HG02870 (cell line): ENCODE data around the gene ISOC2.
"Not testable (repeated sequence)": the region's sequence is repeated elsewhere in the genome, so short reads cannot be mapped to it uniquely, and the experiment has no call there.

Experiments used
- ATAC-seq: cut with Tn5 transposase; IDR thresholded peaks from one replicate; pipeline ENCODE4 v1.9.1; 2021; ENCODE audit warnings: mild to moderate bottlenecking, moderate library complexity; ENCODE audit not compliant: unreplicated experiment

ISOC2 gene, protein sequence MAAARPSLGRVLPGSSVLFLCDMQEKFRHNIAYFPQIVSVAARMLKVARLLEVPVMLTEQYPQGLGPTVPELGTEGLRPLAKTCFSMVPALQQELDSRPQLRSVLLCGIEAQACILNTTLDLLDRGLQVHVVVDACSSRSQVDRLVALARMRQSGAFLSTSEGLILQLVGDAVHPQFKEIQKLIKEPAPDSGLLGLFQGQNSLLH

DNA sequence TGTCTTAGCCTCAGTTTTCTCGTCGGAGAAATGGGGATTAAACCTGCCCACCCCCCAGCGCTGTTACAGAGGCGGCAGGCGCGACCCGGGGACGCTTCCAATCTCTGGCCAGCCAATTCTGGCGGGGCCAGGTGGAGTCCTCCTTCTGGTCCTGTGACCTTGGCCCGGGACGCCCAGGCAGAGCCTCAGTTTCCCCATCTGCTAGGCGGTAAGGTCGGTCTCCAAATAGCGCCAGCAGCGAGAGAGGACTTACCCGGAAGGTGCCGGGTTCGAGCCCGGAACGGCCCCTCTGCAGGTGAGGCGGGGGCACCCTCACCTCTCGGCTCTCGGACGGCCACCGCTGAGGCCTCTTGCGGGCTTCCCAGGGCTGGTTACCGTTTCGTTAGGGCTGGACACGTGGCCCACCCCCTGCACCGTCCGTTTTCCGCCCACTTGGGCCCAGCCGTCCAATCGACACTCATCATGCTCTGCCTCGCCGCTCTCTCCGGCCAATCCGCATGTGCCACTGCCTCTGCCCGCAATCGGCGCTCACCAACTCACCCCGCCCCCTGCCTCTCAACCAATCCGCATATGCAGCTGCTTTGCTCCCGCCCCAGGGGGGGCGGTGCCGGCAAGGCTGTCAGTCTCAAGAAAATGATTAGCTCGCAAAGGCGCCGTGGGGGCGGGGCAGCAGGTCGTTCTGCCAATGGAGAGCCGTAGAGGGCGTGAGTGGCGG is at the start of gene ISOC2:
Gene ISOC2, minus strand, starts transcription at position 384 of the 715 bp plus-strand sequence. CDS start 5,156 bp downstream, outside the sequence.
- ATAC-seq: peak; percentile 92

DNA sequence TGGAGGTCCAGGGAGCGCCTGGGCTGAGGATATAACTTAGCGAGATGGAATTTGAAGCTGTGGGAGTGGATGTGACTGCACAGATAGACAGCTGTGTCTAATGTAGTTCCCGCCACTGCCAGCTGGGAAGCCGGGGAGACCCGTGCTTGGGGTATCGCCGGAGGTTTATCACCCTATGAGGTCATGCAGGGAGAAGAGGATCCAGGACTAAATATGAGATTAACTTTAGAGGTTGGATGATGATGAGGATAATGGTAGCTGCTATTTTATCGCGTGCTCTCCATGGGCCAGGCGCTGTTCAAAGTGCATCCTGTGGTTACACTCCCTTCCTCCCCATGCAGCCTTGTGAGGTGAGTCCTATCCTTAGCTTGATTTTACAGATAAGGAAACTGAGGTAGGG is 46.7 kb upstream of the ISOC2 start:
- no peak for ATAC-seq

DNA sequence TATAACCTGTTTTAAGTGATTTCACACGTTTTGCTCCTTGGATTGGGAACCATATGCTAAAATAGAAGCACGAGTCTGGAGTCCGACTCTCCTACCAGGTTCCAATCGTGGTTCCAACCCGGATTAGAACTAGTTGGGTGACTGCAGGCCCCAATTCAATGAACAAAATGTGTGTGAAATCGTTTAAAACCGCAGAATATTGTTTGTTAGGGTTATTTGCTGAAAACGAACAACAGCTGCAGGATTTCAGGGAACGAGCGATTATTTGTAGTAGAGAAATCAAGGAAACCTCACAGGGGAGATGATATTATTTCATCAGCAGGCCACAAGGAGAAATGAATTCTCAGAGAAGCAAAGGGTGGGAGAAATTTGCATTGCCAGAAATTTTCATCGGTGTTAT is 43.5 kb upstream of the ISOC2 start:
- no peak for ATAC-seq

DNA sequence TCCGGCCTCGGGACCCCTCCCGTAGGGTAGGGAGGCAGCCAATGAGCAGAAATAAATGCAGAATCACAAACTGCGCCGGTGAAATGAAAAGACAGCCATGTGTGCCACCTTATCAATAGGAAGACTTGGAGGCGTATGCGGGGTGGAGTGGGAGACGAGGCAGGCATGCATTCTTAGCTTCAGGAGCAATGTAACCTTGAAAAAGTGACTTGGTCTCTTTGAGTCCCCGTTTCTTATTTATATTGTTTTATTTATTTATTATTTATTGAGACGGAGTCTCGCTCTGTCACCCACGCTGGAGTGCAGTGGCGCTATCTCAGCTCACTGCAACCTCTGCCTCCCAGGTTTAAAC is 42.8 kb upstream of the ISOC2 start:
- ATAC-seq: no peak

DNA sequence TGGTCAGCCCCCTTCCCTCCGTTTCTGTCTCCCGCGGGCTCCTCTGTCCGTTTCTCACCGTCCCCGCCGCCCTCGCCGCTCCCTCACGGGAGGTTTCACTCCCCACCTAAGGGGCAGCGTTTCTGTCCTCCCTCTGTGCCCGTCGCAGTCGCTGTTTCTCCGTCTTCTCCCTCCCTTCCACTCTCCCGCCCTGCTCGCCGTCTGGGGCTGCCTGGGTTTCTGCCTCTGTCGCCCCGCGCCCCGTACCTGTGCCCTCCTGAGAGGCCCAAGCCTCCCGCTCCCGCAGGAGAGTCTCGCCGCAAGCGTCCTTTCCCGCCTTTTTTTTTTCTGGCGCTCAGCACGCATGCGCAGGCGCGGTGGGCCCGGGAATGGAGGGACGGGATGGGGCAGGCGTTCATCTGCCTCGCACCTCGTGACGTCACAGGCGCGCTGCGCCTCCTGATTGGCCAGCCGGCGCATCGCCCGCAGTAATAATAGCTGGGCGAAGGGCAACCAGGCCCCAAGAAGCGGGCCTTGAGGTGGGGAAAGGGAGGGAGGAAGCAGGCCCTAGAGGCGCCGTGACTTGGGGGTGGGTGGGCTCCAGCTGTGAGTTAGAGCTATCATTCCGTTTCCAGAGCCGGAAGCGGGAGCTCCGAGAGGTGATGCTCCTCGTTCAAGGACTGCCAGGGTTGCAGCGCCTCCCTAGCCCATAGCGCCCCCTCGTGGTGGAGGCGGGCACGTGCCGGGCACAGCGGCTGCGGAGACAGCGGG is 42.2 kb upstream of the ISOC2 start:
- ATAC-seq: peak; percentile 94

DNA sequence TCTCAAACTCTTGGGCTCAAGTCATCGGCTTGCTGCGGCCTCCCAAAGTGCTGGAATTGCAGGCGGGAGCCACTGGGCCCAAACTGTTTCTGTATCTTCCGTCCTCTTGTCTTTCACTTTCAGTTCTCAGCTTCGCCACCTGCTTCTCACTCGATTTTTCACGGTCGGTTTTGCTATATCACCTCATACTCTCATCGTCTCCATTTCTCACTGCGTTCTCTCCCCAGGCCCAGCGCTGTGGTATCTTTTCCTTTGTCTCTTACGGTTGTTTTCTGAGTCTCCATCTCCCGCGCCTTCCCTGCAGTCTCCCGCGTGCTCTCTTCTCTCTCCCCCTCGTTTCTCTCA is 41.7 kb upstream of the ISOC2 start:
- no peak for ATAC-seq

DNA sequence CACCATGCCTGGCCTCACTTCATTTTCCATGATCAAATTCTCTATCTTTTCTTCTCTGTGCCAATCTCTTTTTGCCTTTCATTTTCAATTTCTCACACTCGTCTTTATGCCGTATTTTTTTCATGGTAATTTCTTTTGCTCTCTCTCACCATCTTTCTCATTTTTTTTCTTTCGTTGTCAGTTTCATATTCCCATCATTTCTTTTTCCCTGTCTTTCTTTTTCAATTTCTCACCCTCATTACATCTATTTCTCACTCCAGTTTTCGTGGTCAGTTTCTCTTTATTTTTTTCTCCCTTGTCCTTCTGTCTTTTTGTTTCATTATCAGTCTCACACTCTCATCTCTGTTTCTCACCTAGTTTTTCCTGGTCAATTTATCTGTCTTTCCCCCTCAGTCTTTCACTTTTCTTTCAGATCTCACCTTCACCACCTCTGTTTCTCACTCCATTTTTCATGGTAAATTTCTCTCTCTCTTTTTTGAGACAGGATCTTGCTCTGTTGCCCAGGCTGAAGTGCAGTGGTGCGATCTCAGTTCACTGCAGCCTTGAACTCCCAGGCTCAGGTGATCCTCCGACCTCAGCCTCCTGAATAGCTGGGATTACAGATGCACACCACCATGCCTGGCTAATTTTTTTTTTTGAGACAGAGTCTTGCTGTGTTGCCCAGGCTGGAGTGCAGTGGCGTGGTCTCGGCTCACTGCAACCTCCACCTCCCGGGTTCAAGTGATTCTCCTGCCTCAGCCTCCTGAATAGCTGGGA is 40.9 kb upstream of the ISOC2 start:
- no peak for ATAC-seq

DNA sequence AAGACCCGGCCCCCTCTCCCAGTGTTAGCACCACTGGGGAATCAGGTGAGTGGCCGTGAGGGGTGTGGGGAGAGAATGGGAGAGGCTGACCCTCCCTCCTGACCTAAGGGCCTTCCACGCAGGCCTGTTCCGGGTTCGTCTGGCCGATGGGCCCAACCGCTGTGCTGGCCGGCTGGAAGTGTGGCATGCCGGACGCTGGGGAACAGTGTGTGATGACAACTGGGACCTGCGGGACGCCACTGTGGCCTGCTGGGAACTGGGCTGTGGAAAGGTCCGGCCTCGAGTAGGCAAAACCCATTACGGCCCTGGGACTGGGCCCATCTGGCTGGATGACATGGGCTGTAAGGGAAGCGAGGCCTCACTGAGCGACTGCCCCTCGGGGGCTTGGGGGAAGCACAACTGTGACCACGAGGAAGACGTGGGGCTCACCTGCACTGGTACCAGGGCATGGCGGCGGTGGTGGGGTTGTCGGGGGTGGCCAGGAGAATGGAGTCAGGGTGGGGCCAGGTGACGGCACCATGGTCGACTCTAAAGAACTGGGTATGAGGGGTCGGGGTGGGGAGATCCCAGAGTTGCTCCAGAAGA is 39.0 kb upstream of the ISOC2 start:
- ATAC-seq: no peak

DNA sequence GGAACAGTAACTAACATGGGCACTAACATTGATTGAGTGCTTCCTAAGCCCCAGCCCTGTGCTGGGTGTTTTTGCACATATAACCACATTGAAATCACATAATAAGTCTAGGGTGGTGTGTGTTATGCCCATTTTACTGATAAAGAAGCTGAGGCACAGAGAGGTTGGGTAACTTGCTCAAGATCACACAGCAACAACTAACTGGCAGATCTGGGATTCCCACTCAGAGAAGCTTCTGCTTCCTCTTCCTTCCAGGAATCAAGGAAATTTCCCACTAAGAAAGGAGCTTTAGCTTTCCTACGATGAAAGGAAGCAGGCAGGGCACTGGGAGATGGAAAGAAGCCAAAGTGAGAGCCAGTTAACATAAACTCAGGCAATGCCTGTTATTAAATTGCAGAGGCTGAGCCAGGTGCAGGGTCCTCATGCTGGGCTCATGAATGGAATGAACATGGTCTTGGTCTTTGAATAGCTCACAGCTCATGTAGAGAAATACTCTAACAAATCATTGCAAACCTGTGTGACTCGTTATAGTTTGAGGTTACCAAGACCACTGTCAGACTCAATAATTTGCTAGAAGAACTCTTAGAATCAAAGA is 36.9 kb upstream of the ISOC2 start:
- ATAC-seq: no peak

DNA sequence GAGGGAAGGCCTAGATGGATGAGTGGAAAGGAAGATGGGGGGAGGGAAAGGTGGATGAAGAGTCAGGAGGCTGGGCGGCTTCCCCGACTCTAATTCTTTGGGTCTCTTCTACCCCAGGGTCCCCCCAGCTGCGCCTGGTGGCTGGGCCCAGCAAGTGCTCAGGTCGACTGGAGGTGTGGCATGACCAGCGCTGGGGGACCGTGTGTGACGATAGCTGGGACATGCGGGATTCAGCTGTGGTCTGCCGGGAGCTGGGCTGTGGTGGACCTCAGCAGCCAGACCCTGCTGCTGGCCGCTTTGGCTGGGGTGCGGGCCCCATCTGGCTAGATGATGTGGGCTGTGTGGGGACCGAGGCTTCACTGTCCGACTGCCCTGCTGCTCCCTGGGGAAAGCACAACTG is 36.3 kb upstream of the ISOC2 start:
- ATAC-seq: no peak

DNA sequence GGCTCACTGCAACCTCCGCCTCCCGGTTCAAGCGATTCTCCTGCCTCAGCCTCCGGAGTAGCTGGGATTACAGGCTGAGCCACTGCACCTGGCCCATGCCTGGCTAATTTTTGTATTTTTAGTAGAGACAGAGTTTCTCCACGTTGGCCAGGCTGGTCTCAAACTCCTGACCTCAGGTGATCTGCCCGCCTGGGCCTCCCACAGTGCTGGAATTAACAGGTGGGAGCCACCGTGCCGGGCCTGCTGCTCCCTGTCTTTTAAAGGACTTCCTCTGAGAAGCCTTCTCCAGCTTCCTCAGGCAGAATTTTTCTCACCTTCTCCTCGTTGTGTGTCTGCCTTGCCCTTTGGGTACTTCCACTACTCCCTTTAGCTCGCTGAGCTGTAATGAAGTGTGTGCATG is 35.4 kb upstream of the ISOC2 start:
- ATAC-seq: not testable (repeated sequence)

DNA sequence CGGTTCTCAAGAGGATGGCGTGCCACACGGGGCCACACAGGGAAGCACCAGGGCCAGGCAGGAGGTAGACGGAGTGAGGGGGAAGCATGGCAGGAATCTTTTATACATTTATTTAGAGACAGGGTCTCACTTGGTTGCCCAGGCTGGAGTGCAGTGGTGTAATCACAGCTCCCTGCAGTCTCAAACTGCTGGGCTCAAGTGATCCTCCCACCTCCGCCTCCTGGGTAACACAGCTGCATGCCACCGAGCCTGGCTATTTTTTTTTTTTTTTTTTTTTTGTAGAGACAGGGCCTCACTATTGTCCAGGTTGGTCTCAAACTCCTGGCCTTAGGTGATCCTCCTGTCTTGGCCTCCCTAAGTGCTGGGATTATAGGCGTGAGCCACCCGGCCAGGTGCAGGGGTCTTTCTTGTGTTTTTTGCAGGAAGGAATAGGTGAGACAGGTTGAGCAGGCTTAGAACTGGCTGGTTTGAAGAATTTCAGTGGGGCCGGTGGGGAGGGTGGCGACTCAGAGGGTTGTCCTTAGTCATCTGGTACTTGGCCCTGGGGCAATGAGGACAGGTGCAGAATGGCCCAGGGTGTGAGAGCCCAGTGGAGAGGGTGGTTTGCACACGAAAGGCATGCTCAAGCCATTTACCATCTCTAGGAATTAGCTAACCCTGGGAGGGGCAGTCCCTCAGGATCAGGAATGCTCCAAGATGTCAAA is 34.4 kb upstream of the ISOC2 start:
- no peak for ATAC-seq

DNA sequence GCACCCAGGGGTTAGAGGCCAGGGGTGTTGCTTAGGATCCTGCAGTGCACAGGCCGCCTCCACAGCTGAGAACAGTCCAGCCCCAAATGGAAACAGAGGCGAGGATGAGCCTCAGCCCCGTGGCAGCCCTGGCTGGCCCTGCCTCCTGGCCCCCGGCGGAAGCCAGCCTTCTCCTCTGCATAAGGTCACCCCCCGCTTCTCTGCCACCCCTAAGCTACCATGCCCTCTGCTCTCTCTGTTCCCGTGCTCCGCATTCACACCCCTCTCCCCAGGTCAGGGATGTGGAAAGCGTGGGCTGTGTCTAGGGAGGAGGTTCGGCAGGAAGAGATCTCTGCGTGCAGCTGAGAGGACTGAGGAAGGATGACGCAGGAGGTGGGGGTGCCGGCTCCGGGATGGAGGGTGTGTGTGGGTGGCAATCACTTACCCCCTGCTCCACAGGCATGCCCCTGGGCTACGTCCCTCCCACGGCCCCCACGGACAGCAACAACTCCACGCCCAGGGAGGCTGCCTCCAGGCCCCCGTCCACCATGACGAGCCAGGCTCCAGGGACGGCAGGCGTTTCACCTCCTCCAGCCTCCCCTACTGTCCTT is 32.8 kb upstream of the ISOC2 start:
- no peak for ATAC-seq

DNA sequence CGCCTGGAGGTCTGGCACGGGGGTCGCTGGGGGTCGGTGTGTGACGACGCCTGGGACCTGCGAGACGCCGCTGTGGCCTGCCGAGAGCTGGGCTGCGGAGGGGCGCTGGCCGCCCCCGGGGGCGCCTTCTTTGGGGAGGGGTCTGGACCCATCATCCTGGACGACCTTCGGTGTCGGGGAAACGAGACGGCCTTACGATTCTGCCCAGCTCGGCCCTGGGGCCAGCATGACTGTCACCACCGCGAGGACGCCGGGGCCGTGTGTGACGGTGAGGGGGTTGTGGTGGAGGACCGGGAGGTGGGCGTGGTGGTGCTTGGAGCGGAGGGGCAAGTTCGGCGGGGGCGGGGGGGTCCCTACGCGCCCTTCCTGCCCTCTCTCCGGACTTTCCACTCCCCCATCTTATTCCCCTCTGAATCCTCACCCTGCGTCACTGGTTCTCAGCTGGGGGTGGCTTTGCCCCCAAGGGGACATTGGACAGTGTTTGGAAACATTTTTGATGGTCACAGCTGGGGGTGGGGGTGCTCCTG is 32.3 kb upstream of the ISOC2 start:
- ATAC-seq: no peak

DNA sequence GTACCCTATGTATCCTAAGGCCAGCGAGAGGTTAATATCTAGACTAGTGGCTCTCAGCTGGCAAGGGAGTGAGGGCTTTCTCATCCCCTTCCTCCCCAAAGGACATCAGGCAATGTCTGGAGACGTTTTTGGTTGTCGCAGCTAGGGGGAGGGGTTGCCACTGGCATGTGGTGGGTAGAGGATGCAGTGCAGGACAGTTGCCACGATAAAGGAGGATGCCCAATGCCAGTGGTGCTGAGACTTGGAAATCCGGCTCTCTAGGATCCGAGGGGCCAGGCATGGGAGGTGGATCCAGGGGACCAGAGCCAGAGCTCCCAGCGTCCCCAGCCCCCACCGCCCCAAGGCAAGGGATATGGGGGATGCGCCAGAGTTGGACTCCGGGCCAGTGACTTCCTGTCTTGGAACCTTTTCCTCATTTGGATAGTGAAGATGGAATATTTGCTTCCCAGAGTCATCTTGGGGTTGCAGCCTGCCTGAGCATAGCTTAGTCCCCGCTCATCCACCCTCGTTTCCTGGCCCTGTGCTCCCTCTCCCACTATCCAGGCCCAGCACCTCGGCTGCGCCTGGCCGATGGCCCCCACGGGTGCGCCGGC is 31.7 kb upstream of the ISOC2 start:
- no peak for ATAC-seq

DNA sequence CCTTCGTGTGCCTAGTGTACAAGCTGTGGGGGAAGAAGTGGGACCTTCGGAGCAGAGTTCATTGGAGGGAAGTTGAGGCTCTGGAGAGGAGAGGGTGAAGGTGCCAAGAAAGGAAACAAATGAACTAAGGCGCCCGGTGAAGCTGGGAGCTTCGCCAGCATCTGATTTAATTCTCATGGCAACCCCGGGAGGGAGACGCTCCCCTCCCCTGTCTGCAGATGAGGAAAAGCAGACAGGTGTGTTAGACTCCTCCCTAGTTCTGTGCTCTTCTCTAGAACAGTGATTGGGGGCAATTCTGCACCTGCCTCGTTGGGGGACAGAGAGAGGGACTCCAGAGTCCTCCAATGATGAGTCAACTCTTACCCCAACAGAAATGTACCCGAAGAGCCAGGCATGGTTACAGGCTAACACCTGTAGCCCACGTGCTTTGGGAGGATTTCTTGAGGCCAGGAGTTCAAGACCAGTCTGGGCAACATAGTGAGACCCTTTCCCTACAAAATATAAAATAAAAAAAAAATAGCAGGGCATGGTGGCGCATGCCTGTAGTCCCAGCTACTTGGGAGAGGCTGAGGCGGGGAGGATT is 31.0 kb upstream of the ISOC2 start:
- no peak for ATAC-seq

DNA sequence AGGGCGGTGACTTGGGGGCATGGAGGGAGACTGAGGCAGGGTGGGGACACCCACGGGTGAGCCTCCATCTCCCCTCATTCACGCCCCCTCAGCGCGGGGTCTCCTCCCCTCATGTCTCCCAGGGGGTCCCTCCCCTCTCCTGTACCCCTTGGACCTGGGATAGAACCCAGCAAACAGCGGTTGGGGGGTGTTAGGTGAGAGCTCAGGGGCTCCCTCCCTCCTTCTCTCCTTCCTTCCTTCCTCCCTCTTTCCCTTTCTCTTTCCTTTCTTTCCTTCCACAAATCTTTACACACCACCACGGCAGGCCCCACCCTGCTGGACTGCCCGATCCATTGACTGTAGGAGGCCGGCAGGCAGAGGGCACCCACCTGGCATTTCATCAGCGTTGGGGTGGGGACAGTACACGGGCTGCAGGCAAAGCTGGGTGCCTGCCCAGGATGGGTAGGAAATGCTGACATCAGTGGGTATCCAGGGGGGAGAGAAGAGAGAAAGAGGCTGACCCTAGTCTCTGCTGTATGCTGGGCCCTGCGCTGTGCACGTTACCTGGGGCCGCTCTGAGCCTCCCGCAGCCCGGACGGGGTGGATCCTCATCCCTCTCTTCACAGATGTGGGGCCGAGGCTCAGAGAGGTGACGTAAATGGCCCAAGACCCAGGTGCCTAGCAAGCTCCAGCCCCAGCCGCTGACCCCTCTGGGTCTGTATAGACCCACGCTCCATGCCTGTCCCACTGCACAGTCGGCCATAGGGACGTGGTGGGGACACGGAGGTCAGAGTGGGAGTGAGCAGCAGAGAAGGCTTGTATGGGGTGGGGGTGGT is 30.3 kb upstream of the ISOC2 start:
- ATAC-seq: no peak
